ENCODE data around the gene GALC.
"Not testable (repeated sequence)": the region's sequence is repeated elsewhere in the genome, so short reads cannot be mapped to it uniquely, and the experiment has no call there.

Gene GALC

GRCh38 chr14:87992718-87993628 is at the start of gene GALC:
TSS of gene GALC (minus strand) at chr14:87993182. CDS start at chr14:87993164, 18 bp downstream.
- peak; percentile 67 to 82 for DNase-seq

GRCh38 chr14:88040146-88040545 is 47.2 kb upstream of the GALC start:
- no peak for DNase-seq

- no peak for DNase-seq
Observed at GRCh38 chr14:88039197-88039596, 46.2 kb upstream of the GALC start.

GRCh38 chr14:88037325-88037724 is 44.3 kb upstream of the GALC start:
- DNase-seq: no peak

- DNase-seq: no peak
Observed at GRCh38 chr14:88036422-88036821, 43.4 kb upstream of the GALC start.

GRCh38 chr14:88034076-88034475 is 41.1 kb upstream of the GALC start:
- DNase-seq: no peak

- DNase-seq: no peak
Observed at GRCh38 chr14:88032373-88032772, 39.4 kb upstream of the GALC start.

- no peak for DNase-seq
Observed at GRCh38 chr14:88030892-88031291, 37.9 kb upstream of the GALC start.

- DNase-seq: no peak
Observed at GRCh38 chr14:88030079-88030478, 37.1 kb upstream of the GALC start.

GRCh38 chr14:88029500-88029899 is 36.5 kb upstream of the GALC start:
- no peak for DNase-seq

GRCh38 chr14:88026890-88027289 is 33.9 kb upstream of the GALC start:
- DNase-seq: no peak

GRCh38 chr14:88025313-88025712 is 32.3 kb upstream of the GALC start:
- DNase-seq: no peak

GRCh38 chr14:88024252-88025086 is 31.5 kb upstream of the GALC start:
- not testable (repeated sequence) for DNase-seq

- DNase-seq: no peak
Observed at GRCh38 chr14:88023658-88024187, 30.7 kb upstream of the GALC start.

GRCh38 chr14:88017535-88017934 is 24.6 kb upstream of the GALC start:
- DNase-seq: no peak

GRCh38 chr14:88016768-88017167 is 23.8 kb upstream of the GALC start:
- DNase-seq: no peak

GRCh38 chr14:88013750-88014349 is 20.9 kb upstream of the GALC start:
- peak; percentile 60 to 68 for DNase-seq

- no peak for DNase-seq
Observed at GRCh38 chr14:88012495-88012894, 19.5 kb upstream of the GALC start.

- no peak for DNase-seq
Observed at GRCh38 chr14:88010331-88010730, 17.3 kb upstream of the GALC start.

- no peak for DNase-seq
Observed at GRCh38 chr14:88009486-88009885, 16.5 kb upstream of the GALC start.

- DNase-seq: no peak
Observed at GRCh38 chr14:88008039-88008742, 15.2 kb upstream of the GALC start.

GRCh38 chr14:88007608-88008007 is 14.6 kb upstream of the GALC start:
- DNase-seq: no peak
